OCI-LY7 (cell line): ENCODE data around the gene S100A4. TPM values are rescaled to one million over a fixed set of nuclear protein-coding genes. Genes with fewer than 3 reads are reported as not detected.

Experiments
- BruUV-seq: library from RNA; stranded (reverse); fragments of 400-500 nt; replicated peaks from 2 replicates; lab custom pipeline; 2021; lab: Mats Ljungman, UMichigan
- CTCF ChIA-PET: fragments of 300-600 bp; sonication (Branson Sonifier 250); formaldehyde crosslinking; loops from one replicate; lab custom pipeline; 2022; ENCODE audit warnings: antibody characterized with exemption; ENCODE audit not compliant: unreplicated experiment; lab: Charles Lee
- POLR2A ChIA-PET: fragments of 300-600 bp; sonication (Branson Sonifier 250); formaldehyde crosslinking; loops from one replicate; lab custom pipeline; 2022; ENCODE audit warnings: antibody characterized with exemption; lab: Charles Lee
- DNase-seq: peaks from one replicate; pipeline ENCODE4 v3.0.0-alpha.2; 2015; ENCODE audit warnings: low spot score
- H2AFZ ChIP-seq: fragments of 200-600 bp; sonication (generic), shearing (Covaris generic); 2 replicates; pipeline ENCODE4 v1.6.1; 2014; ENCODE audit warnings: mild to moderate bottlenecking, antibody characterized with exemption, low read length, moderate library complexity
- H3K27ac ChIP-seq: fragments of 200-600 bp; sonication (generic); 2 replicates; pipeline ENCODE4 v1.5.1; 2014; ENCODE audit warnings: mixed run types, low read depth, mild to moderate bottlenecking, moderate library complexity, low read length, inconsistent platforms; ENCODE audit not compliant: poor library complexity, severe bottlenecking
- H3K36me3 ChIP-seq: fragments of 200-600 bp; sonication (generic); 2 replicates; pipeline ENCODE4 v1.6.1; 2014; ENCODE audit warnings: mild to moderate bottlenecking, antibody characterized with exemption, low read length, moderate library complexity, mixed read lengths; ENCODE audit not compliant: insufficient read depth
- H3K4me1 ChIP-seq: fragments of 200-600 bp; sonication (generic); 2 replicates; pipeline ENCODE4 v1.5.1; 2014; ENCODE audit warnings: mild to moderate bottlenecking, low read length; ENCODE audit not compliant: insufficient read depth, poor library complexity, severe bottlenecking
- H3K4me2 ChIP-seq: fragments of 200-600 bp; sonication (generic); 2 replicates; pipeline ENCODE4 v1.6.1; 2014; ENCODE audit warnings: mild to moderate bottlenecking, low read length
- H3K4me3 ChIP-seq: fragments of 200-600 bp; sonication (generic); 2 replicates; pipeline ENCODE4 v1.5.1; 2014; ENCODE audit warnings: mild to moderate bottlenecking, low read depth, low read length; ENCODE audit not compliant: poor library complexity, severe bottlenecking
- H3K79me2 ChIP-seq: fragments of 200-600 bp; sonication (generic); 2 replicates; pipeline ENCODE4 v1.6.1; 2016; ENCODE audit warnings: low read depth, mild to moderate bottlenecking, low read length, moderate library complexity, mixed read lengths; ENCODE audit not compliant: insufficient read depth
- H3K9me2 ChIP-seq: fragments of 200-600 bp; sonication (generic); 2 replicates; pipeline ENCODE4 v1.6.1; 2016; ENCODE audit warnings: mild to moderate bottlenecking, low read length, mixed read lengths; ENCODE audit not compliant: insufficient read depth
- H3K9me3 ChIP-seq: fragments of 200-600 bp; sonication (generic); 2 replicates; pipeline ENCODE4 v1.6.1; 2014; ENCODE audit warnings: mild to moderate bottlenecking, mixed run types, low read length, mixed read lengths
- H4K20me1 ChIP-seq: fragments of 200-600 bp; sonication (generic); 2 replicates; pipeline ENCODE4 v1.6.1; 2014; ENCODE audit warnings: mild to moderate bottlenecking, antibody characterized with exemption, low read length, moderate library complexity, mixed read lengths; ENCODE audit not compliant: insufficient read depth
- EZH2phosphoT487 ChIP-seq: fragments of 200-600 bp; sonication (generic); IDR thresholded peaks from 2 replicates; pipeline ENCODE4 v1.6.1; 2018; ENCODE audit warnings: low read depth, borderline replicate concordance, mild to moderate bottlenecking, mixed run types, antibody characterized with exemption, low read length, moderate library complexity, mixed read lengths
- intact Hi-C: fragments of 100-400 bp; cut with micrococcal nuclease; formaldehyde crosslinking; loops from one replicate; pipeline ENCODE4 v1.10.0; 2022; ENCODE audit not compliant: unreplicated experiment
- total RNA-seq, 2 experiments: library from RNA; depleted of rRNA in 1 of 2; stranded (reverse); fragments of >200 nt in 1 of 2; shearing (Covaris generic) in 1 of 2; gene quantifications; 2 replicates each; pipeline ENCODE4 v1.2.3, GENCODE V29; 2014 to 2022
- TF ChIP-seq, protein P1 (sequence below): fragments of 200-600 bp; sonication (generic); conservative IDR thresholded peaks from 2 replicates; pipeline ENCODE4 v1.5.1; 2014; ENCODE audit warnings: mild to moderate bottlenecking, antibody characterized with exemption, low read length, moderate library complexity, mixed read lengths

The S100A4 gene
- total RNA-seq, 2 experiments from 2014 or later: 1.6 to 1.9 TPM

DNA sequence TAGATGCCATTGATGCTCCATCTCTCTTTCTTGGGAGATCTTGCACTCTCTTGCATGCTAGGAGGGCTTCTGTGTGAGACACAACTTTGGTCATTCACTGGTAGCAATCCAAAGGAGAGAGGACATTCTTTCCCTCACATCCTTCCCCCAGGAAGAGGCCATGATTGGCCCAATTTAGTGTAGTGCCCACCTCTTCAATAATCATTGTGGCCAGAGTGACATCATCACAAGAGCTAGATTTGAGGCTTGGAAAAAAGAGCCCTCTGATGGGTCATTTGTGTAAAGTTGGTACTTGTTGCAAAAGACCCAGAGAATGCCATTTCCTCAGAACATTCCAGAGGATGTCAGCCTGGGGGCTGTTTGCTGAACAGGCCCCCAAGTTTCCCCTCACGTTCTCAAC, 40.0 kb downstream of the S100A4 start:
- no peaks in the 10 kb centered on the region for H3K4me1 ChIP-seq
- H2AFZ ChIP-seq: no peak overlapping the region
- POLR2A ChIA-PET: interaction anchor here (0.7 kb wide), 1 partner anchor 67 kb away, joined by 5 read pairs; no protein-coding TSS in a partner anchor
- no peak for TF ChIP-seq EZH2phosphoT487
- TF ChIP-seq, protein P1, sequence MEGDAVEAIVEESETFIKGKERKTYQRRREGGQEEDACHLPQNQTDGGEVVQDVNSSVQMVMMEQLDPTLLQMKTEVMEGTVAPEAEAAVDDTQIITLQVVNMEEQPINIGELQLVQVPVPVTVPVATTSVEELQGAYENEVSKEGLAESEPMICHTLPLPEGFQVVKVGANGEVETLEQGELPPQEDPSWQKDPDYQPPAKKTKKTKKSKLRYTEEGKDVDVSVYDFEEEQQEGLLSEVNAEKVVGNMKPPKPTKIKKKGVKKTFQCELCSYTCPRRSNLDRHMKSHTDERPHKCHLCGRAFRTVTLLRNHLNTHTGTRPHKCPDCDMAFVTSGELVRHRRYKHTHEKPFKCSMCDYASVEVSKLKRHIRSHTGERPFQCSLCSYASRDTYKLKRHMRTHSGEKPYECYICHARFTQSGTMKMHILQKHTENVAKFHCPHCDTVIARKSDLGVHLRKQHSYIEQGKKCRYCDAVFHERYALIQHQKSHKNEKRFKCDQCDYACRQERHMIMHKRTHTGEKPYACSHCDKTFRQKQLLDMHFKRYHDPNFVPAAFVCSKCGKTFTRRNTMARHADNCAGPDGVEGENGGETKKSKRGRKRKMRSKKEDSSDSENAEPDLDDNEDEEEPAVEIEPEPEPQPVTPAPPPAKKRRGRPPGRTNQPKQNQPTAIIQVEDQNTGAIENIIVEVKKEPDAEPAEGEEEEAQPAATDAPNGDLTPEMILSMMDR: no peak
- H3K4me2 ChIP-seq: no peak overlapping the region
- H3K4me3 ChIP-seq: no peak overlapping the region
- no peaks in the 10 kb centered on the region for H3K9me3 ChIP-seq
- no peaks in the 10 kb centered on the region for H3K36me3 ChIP-seq
- CTCF ChIA-PET: no interaction called here
- BruUV-seq: no TSS peak
- no peaks in the 10 kb centered on the region for H4K20me1 ChIP-seq
- H3K79me2 ChIP-seq: no peaks in the 10 kb centered on the region
- DNase-seq: no peak
- H3K9me2 ChIP-seq: no peaks in the 10 kb centered on the region
- no peak overlapping the region for H3K27ac ChIP-seq
- intact Hi-C loops: no loop called here

- H3K9me2 ChIP-seq: no peaks in the 10 kb centered on the region
- BruUV-seq: no TSS peak
- no peaks in the 10 kb centered on the region for H3K9me3 ChIP-seq
- no peak overlapping the region for H2AFZ ChIP-seq
- no peaks in the 10 kb centered on the region for H3K36me3 ChIP-seq
- no peak for DNase-seq
- TF ChIP-seq, protein P1: no peak
- no peak for TF ChIP-seq EZH2phosphoT487
- H3K4me2 ChIP-seq: no peak overlapping the region
- intact Hi-C loops: no loop called here
- no peaks in the 10 kb centered on the region for H4K20me1 ChIP-seq
- CTCF ChIA-PET: no interaction called here
- H3K27ac ChIP-seq: no peak overlapping the region
- H3K79me2 ChIP-seq: no peaks in the 10 kb centered on the region
- H3K4me1 ChIP-seq: no peaks in the 10 kb centered on the region
- POLR2A ChIA-PET: interaction anchor here (0.7 kb wide), 1 partner anchor 49 kb away, joined by 3 read pairs; no protein-coding TSS in a partner anchor
- no peak overlapping the region for H3K4me3 ChIP-seq
Observed at GRCh38 chr1:153503766-153504165, 41.8 kb downstream of the S100A4 start.

DNA sequence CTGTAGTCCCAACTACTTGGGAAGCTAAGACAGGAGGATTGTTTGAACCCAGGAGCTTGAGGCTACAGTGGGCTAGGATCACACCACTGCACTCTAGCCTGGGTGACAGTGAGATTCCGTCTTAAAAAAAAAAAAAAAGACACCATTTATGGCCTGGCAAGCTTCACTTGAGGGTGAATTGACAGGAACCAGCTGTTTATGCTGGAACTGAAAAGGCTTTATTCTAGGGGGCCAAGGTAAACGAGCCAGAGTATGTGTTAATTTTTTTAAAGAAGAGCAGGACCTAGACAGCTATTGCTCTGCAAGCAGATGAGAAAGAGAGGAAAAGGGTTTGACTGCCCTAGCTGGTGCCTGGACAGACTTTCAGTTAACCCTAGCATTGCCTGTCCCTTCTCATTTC, 46.9 kb downstream of the S100A4 start:
- H3K4me1 ChIP-seq: no peaks in the 10 kb centered on the region
- ChIA-PET CTCF (no interaction called here), POLR2A (no interaction called here)
- H3K27ac ChIP-seq: no peak overlapping the region
- H4K20me1 ChIP-seq: no peaks in the 10 kb centered on the region
- H3K4me3 ChIP-seq: no peak overlapping the region
- no peaks in the 10 kb centered on the region for H3K9me3 ChIP-seq
- TF ChIP-seq, protein P1: no peak
- TF ChIP-seq EZH2phosphoT487: no peak
- no peaks in the 10 kb centered on the region for H3K9me2 ChIP-seq
- no peak overlapping the region for H3K4me2 ChIP-seq
- no peaks in the 10 kb centered on the region for H3K36me3 ChIP-seq
- no peaks in the 10 kb centered on the region for H3K79me2 ChIP-seq
- no peak for DNase-seq
- no peak overlapping the region for H2AFZ ChIP-seq
- intact Hi-C loops: no loop called here
- BruUV-seq: no TSS peak
